DOHH2 (cell line): Measurements from ENCODE around the gene STK32C.

Source experiments
- H3F3A ChIP-seq: fragments of 200-600 bp; sonication (generic), shearing (Covaris generic); 2 replicates; pipeline ENCODE4 v1.6.0; 2016; ENCODE audit warnings: antibody characterized with exemption, mild to moderate bottlenecking; ENCODE audit not compliant: control insufficient read depth, insufficient read depth
- H3K27ac ChIP-seq: fragments of 200-600 bp; sonication (generic); 2 replicates; pipeline ENCODE4 v1.5.1; 2014; ENCODE audit warnings: low read depth, mild to moderate bottlenecking, low read length, moderate library complexity
- H3K27me3 ChIP-seq: fragments of 200-600 bp; sonication (generic); 2 replicates; pipeline ENCODE4 v1.6.1; 2014; ENCODE audit warnings: mild to moderate bottlenecking, low read length, mixed read lengths; ENCODE audit not compliant: control insufficient read depth
- H3K36me3 ChIP-seq: fragments of 200-600 bp; sonication (generic); 2 replicates; pipeline ENCODE4 v1.6.1; 2014; ENCODE audit warnings: mild to moderate bottlenecking, low read length, moderate library complexity, mixed read lengths; ENCODE audit not compliant: control insufficient read depth
- H3K4me1 ChIP-seq: fragments of 200-600 bp; sonication (generic); 2 replicates; pipeline ENCODE4 v1.6.1; 2014; ENCODE audit warnings: mild to moderate bottlenecking, low read length, mixed read lengths; ENCODE audit not compliant: control insufficient read depth
- H3K4me2 ChIP-seq: fragments of 200-600 bp; sonication (generic); 2 replicates; pipeline ENCODE4 v1.6.0; 2014; ENCODE audit warnings: mild to moderate bottlenecking, low read length, moderate library complexity
- H3K4me3 ChIP-seq: fragments of 200-600 bp; sonication (generic); 2 replicates; pipeline ENCODE4 v1.5.1; 2014; ENCODE audit warnings: mild to moderate bottlenecking, low read length, mixed read lengths
- H3K79me2 ChIP-seq: fragments of 200-600 bp; sonication (generic); 2 replicates; pipeline ENCODE4 v1.6.1; 2014; ENCODE audit warnings: mild to moderate bottlenecking, low read length, mixed read lengths; ENCODE audit not compliant: control insufficient read depth
- H3K9me2 ChIP-seq: fragments of 200-600 bp; sonication (generic); replicated peaks from 2 replicates; pipeline ENCODE4 v1.6.1; 2014; ENCODE audit warnings: mild to moderate bottlenecking, low read length, mixed read lengths; ENCODE audit not compliant: control insufficient read depth
- H3K9me3 ChIP-seq: fragments of 200-600 bp; sonication (generic); 2 replicates; pipeline ENCODE4 v1.6.1; 2014; ENCODE audit warnings: antibody characterized with exemption, low read length, mixed read lengths; ENCODE audit not compliant: control insufficient read depth, insufficient read depth
- H4K20me1 ChIP-seq: fragments of 200-600 bp; sonication (generic); 2 replicates; pipeline ENCODE4 v1.6.0; 2014; ENCODE audit warnings: low read depth, mild to moderate bottlenecking, antibody characterized with exemption, low read length, moderate library complexity; ENCODE audit not compliant: control insufficient read depth, insufficient read depth
- EZH2phosphoT487 ChIP-seq: fragments of 200-600 bp; sonication (generic); IDR thresholded peaks from 2 replicates; pipeline ENCODE4 v1.6.1; 2017; ENCODE audit warnings: borderline replicate concordance, mild to moderate bottlenecking, antibody characterized with exemption, low read length, moderate library complexity, mixed read lengths
- TF ChIP-seq, protein P1 (sequence below): fragments of 200-600 bp; sonication (generic); IDR thresholded peaks from one replicate; pipeline ENCODE4 v1.5.1; 2014; ENCODE audit warnings: antibody characterized with exemption, mild to moderate bottlenecking, low read depth, low read length; ENCODE audit not compliant: poor library complexity, severe bottlenecking

STK32C gene

DNA sequence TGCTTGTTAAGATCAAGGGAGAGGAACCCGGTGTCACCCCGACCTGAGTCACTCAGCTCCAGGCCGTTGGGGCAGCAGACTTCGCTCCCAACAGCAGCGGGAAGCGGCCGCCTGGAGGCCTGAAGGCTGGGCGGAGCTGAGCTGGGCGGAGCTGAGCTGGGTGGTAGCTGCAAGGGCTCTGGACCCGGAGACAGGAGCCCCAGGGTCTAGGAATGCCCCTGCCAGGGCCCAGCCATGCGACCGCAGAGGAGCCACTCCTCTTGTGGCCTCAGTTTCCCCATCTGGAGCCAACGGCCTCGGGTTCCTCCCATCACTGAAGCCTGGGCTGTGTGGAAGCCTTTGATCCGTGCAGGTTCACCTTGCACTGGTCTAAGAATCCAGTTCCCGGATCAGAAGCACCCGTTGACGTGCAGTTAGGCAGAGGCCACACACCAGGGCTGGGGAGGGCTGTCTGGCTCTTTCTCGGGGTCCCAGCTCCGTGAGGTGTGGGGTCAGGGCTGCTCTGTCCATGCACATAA lies 142.9 kb downstream of the STK32C start:
- Histone ChIP-seq H3K27me3 (no peaks in the 10 kb centered on the region), H3K4me2 (no peak overlapping the region)
- no peak for TF ChIP-seq EZH2phosphoT487
- TF ChIP-seq, protein P1, sequence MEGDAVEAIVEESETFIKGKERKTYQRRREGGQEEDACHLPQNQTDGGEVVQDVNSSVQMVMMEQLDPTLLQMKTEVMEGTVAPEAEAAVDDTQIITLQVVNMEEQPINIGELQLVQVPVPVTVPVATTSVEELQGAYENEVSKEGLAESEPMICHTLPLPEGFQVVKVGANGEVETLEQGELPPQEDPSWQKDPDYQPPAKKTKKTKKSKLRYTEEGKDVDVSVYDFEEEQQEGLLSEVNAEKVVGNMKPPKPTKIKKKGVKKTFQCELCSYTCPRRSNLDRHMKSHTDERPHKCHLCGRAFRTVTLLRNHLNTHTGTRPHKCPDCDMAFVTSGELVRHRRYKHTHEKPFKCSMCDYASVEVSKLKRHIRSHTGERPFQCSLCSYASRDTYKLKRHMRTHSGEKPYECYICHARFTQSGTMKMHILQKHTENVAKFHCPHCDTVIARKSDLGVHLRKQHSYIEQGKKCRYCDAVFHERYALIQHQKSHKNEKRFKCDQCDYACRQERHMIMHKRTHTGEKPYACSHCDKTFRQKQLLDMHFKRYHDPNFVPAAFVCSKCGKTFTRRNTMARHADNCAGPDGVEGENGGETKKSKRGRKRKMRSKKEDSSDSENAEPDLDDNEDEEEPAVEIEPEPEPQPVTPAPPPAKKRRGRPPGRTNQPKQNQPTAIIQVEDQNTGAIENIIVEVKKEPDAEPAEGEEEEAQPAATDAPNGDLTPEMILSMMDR: no peak

GRCh38 chr10:132163826-132164515 lies 143.8 kb downstream of the STK32C start:
- TF ChIP-seq, protein P1: no peak
- TF ChIP-seq EZH2phosphoT487: no peak
- H3K36me3 ChIP-seq: no peaks in the 10 kb centered on the region
- peaks cover 28% of the 10 kb centered on the region for H3K4me1 ChIP-seq
- no peak overlapping the region for H3K27ac ChIP-seq
- H3K79me2 ChIP-seq: no peaks in the 10 kb centered on the region
- peaks cover 5% of the 10 kb centered on the region; the same call in 1 of the 2 replicates for H3F3A ChIP-seq
- no peak overlapping the region for H3K4me2 ChIP-seq
- no peak overlapping the region for H3K4me3 ChIP-seq
- H3K27me3 ChIP-seq: no peaks in the 10 kb centered on the region
- peaks cover 5% of the 10 kb centered on the region; the same call in 1 of the 2 replicates for H3K9me3 ChIP-seq
- no peaks in the 10 kb centered on the region for H3K9me2 ChIP-seq
- H4K20me1 ChIP-seq: no peaks in the 10 kb centered on the region

More for the DNA sequence above, 142.9 kb downstream of the STK32C start:
- Histone ChIP-seq H3K4me1 (peaks cover 20% of the 10 kb centered on the region), H3K9me2 (no peaks in the 10 kb centered on the region), H3K4me3 (no peak overlapping the region), H3K36me3 (no peaks in the 10 kb centered on the region), H3K79me2 (no peaks in the 10 kb centered on the region), H3K9me3 (no peaks in the 10 kb centered on the region), H3F3A (0 out of 2 replicates have a peak, but pooled peaks cover 5% of the 10 kb centered on the region), H4K20me1 (no peaks in the 10 kb centered on the region), H3K27ac (no peak overlapping the region)

DNA sequence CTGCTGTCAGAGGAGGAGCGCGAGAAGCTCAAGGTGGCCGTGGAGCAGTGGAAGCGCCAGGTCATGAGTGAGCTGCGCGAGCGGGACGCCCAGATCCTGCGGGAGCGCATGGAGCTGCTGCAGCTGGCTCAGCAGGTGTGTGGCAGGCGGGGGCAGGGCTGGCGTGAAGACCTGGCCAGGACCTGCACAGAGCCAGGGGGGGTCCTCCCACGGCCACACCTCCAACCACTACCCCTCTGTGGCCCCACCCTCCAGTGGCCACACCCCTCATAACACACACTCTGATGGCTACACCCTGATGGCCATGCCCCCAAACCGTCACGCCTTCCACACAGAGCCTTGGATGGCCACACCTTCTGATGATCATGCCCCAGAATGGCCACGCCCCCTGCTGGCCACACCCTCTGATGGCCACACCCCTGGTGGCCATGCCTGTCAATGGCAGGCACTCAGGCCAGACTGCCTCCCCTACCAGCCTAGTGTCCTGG lies 144.4 kb downstream of the STK32C start:
- Histone ChIP-seq H3K4me1 (peaks cover 32% of the 10 kb centered on the region), H3K27me3 (no peaks in the 10 kb centered on the region), H3K27ac (no peak overlapping the region), H3K4me3 (no peak overlapping the region), H4K20me1 (no peaks in the 10 kb centered on the region), H3K36me3 (no peaks in the 10 kb centered on the region), H3K9me2 (no peaks in the 10 kb centered on the region), H3F3A (peaks cover 5% of the 10 kb centered on the region; the same call in 1 of the 2 replicates), H3K4me2 (no peak overlapping the region), H3K79me2 (no peaks in the 10 kb centered on the region), H3K9me3 (peaks cover 5% of the 10 kb centered on the region; the same call in 1 of the 2 replicates)
- TF ChIP-seq, protein P1: no peak
- TF ChIP-seq EZH2phosphoT487: no peak
